ENCODE data around the gene DSG2.

Gene DSG2

DNA sequence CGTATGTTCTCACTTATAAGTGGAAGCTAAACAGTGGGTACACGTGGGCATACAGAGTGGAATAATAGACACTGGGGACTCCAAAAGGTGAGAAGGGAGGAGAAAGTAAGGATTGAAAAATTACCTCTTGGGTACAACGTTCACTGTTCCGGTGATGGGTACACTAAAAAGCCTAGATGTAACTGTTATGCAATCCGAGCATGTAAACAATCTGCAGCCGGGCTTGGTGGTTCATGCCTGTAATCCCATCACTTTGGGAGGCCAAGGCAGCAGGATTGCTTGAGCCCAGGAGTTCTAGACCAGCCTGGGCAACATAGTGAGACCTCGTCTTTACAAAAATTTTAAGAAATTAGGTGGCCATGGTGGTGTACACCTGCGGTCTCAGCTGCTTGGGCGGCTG lies 60.6 kb downstream of the DSG2 start:
- no peak for FAIRE-seq

DNA sequence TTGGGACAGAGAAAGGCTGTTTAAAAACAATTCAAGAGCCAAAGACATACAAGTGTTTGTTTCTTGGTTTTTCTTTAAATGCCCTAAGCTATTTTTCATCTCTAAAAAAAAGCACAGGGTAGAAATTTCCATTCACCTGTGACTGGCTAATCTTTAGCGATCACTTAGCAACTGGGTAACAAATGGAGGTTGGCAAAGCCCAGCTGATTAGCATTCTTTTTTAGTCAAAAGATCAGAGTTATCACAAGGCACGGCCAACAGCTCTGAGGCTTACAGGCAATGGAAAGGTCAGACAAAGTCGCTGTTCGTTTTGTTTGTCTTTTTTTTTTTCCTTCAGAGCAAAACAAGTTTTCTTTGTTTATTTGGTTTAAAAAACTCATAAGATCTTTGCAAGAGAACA lies 64.7 kb downstream of the DSG2 start:
- no peak for FAIRE-seq

GRCh38 chr18:31563778-31564177 lies 65.8 kb downstream of the DSG2 start:
- no peak for FAIRE-seq

DNA sequence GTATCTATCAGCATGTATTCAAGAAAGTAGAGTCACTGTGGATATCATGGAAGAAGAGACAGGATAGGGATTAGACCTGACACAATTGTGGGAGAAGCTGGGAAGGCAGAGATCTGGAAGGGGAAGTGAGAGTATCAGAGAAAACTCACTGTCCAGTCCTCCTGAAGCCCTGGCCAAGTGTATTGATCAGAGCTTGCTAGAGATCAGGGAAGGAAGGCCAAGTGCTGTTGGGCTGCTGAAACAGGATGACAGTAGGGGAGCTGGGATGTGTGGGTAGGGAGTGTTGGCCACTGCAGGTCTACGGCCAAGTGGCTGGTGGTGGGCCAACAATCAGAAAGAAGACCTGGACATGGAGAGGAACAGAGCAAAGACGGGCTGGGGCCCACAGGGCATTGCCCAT lies 67.4 kb downstream of the DSG2 start:
- no peak for FAIRE-seq

GRCh38 chr18:31565782-31566512 lies 68.0 kb downstream of the DSG2 start:
- no peak for FAIRE-seq

- FAIRE-seq: no peak
Measured at GRCh38 chr18:31566576-31567306, 68.8 kb downstream of the DSG2 start.

- no peak for FAIRE-seq
Measured at GRCh38 chr18:31572368-31572767, 74.4 kb downstream of the DSG2 start.

- no peak for FAIRE-seq
Measured at GRCh38 chr18:31573051-31573450, 75.1 kb downstream of the DSG2 start.

DNA sequence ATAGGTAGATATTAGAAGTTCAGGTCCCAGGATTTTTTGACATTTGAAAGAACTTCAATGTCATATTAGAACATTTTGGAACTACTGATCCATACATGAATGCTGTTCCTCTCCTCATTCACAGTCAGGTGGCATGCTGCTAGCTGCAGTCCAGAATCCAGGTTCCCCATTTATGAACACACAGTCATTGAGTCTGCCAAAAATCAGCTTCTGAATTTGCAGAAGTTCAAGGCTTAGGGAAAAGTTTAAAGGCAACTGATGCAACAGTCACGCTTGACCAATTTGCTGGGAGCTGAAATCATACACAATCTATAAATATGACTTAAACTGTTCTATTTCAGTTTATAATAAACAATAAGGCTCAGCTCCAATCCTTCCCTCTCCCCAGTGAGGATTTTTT lies 76.4 kb downstream of the DSG2 start:
- no peak for FAIRE-seq

GRCh38 chr18:31575515-31576257 lies 77.7 kb downstream of the DSG2 start:
- FAIRE-seq: no peak

GRCh38 chr18:31576670-31577069 lies 78.7 kb downstream of the DSG2 start:
- FAIRE-seq: no peak

GRCh38 chr18:31577195-31577594 lies 79.2 kb downstream of the DSG2 start:
- no peak for FAIRE-seq

GRCh38 chr18:31578126-31578525 lies 80.1 kb downstream of the DSG2 start:
- no peak for FAIRE-seq

DNA sequence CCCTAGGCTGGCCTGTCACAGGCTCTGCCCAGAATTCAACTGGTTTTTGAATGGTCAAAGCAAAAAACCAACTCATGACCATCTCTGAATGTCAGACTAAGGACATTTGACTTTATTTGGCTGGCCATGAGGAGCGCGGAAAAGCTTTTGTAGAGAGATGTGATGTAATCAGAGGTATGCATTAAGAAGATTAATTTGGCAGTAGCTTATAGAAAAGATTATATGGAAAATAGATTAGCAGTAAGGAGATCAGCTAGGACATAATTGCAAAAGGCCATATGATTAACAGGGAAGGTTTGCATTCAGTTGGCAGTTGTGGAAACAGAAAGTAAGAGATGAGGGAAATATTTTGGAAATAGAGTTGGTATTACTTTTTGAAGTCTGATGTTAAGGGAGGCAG lies 81.4 kb downstream of the DSG2 start:
- FAIRE-seq: no peak

- FAIRE-seq: no peak
Measured at GRCh38 chr18:31581498-31582197, 83.7 kb downstream of the DSG2 start.

- no peak for FAIRE-seq
Measured at GRCh38 chr18:31583185-31583854, 85.3 kb downstream of the DSG2 start.

DNA sequence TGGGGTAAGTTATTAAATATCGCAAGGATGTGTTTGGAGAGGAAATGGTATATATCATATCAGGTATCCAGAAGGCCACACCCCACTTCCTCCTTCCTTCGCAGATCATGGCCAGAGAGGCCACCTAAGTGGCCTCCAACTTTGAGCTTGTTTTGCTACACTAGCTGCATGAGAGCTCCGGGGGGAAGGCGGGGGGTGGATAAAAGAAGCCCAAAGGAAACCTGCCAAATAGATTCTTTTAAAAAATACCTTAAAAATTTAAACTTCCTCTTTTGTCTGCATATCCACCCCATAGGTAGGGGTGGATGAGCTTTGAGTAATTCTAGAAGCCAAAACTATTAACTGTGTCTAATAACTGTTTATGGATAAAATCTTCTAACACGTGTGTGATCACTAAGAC lies 88.0 kb downstream of the DSG2 start:
- FAIRE-seq: no peak

DNA sequence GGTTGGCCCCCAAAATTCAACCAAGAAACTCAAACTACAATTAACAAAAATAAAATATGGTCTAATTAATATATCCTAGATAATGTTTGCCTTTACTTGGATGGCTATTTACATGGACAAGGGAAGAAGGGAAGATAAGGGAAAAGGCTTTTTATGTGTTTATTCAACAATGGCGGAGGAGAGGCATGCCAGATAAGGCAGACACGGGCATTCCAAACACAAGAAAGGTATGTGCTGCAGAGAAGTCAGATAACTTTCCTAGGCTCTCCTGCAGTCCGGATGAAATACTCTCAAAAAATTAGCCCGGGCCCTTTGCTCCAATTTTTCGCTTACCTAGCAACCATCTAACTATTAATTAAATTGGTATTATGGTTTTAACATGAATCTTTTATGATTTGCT lies 88.6 kb downstream of the DSG2 start:
- FAIRE-seq: no peak

DNA sequence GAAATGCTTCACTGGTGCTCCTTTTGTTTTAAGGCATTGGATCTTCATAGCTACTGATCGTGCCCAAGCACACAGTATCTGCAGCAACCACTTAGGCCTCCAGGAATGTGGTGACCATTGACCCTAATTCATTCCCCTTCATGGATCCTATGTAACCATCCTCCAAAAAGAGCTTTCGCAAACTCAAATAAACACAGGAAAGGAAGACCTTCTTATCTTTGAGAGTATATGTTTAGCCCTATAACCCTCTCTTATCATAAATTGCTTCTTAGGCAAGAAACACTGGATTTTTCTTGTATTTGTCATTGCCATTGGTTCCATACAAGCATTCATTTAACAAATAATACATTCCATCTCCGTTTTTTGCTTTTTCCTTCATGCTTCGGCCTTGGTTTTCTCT lies 89.6 kb downstream of the DSG2 start:
- no peak for FAIRE-seq

- no peak for FAIRE-seq
Measured at GRCh38 chr18:31590570-31590969, 92.6 kb downstream of the DSG2 start.

DNA sequence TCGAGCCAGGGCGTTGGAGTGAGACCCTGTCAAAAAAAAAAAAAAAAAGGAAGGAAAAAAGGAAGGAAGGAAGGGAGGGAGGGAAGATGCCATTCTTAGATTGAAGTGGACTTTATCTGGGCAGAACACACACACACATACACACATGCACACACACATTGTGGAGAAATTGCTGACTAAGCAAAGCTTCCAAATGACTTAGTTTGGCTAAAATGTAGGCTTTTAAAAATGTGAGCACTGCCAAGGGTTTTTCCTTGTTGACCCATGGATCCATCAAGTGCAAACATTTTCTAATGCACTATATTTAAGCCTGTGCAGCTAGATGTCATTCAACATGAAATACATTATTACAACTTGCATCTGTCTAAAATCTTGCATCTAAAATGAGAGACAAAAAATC lies 93.1 kb downstream of the DSG2 start:
- no peak for FAIRE-seq

DNA sequence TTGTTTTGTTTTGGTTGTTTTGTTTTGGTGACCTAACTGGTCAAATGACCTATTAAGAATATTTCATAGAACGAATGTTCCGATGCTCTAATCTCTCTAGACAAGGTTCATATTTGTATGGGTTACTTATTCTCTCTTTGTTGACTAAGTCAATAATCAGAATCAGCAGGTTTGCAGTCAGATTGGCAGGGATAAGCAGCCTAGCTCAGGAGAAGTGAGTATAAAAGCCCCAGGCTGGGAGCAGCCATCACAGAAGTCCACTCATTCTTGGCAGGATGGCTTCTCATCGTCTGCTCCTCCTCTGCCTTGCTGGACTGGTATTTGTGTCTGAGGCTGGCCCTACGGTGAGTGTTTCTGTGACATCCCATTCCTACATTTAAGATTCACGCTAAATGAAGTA lies 93.7 kb downstream of the DSG2 start, which contains the start of gene TTR:
TSS of gene TTR (plus strand) at position 250 of the 400 bp plus-strand sequence. CDS start at position 276, 26 bp downstream.
- no peak for FAIRE-seq
